Choroid plexus epithelial cell (primary cell): ENCODE results near the gene AFAP1.

ENCODE experiments used
- DNase-seq: peaks from one replicate; pipeline ENCODE4 v3.0.0-alpha.2; 2010; ENCODE audit warnings: low read depth
- H3K4me3 ChIP-seq: 2 replicates; pipeline ENCODE4 v1.5.1; 2011; ENCODE audit warnings: low read depth, mild to moderate bottlenecking, control low read depth, low read length, moderate library complexity
- TF ChIP-seq, protein P1 (sequence below): conservative IDR thresholded peaks from 2 replicates; pipeline ENCODE4 v1.5.1; 2011; ENCODE audit warnings: low read depth, mild to moderate bottlenecking, control low read depth, inconsistent platforms, low read length, moderate library complexity

AFAP1 gene

DNA sequence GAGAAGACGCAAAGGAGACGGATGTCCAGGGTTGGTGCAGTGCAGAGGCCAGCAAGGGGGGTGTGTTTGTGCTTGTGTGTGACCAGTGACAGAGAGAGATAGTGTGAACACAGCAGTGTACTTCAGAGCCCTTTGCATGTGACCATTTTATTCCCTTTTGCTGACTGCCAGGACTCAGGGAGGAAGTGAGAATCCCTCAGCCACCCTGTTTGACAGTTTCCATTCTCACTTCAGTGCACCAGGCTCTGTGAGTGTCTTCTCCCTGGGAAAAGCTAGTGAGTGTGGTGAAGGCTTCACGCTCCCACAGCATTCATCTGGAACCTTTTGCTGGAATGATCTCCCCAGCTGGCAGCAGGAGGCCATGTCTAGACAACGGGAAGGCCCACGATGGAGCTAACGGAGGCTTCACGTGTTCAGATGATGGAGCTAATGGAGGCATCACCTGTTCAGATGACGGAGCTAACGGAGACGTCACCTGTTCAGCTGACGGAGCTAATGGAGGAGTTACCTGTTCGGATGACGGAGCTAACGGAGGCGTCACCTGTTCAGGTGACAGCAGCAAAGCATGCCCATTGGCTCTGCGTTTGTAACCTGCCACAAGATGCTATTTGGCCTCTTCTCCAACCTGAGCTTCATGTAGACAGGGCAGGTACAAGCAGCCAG lies 195.4 kb downstream of the AFAP1 start:
- no peak overlapping the region for H3K4me3 ChIP-seq
- no peak for DNase-seq
- TF ChIP-seq, protein P1, sequence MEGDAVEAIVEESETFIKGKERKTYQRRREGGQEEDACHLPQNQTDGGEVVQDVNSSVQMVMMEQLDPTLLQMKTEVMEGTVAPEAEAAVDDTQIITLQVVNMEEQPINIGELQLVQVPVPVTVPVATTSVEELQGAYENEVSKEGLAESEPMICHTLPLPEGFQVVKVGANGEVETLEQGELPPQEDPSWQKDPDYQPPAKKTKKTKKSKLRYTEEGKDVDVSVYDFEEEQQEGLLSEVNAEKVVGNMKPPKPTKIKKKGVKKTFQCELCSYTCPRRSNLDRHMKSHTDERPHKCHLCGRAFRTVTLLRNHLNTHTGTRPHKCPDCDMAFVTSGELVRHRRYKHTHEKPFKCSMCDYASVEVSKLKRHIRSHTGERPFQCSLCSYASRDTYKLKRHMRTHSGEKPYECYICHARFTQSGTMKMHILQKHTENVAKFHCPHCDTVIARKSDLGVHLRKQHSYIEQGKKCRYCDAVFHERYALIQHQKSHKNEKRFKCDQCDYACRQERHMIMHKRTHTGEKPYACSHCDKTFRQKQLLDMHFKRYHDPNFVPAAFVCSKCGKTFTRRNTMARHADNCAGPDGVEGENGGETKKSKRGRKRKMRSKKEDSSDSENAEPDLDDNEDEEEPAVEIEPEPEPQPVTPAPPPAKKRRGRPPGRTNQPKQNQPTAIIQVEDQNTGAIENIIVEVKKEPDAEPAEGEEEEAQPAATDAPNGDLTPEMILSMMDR: no peak

DNA sequence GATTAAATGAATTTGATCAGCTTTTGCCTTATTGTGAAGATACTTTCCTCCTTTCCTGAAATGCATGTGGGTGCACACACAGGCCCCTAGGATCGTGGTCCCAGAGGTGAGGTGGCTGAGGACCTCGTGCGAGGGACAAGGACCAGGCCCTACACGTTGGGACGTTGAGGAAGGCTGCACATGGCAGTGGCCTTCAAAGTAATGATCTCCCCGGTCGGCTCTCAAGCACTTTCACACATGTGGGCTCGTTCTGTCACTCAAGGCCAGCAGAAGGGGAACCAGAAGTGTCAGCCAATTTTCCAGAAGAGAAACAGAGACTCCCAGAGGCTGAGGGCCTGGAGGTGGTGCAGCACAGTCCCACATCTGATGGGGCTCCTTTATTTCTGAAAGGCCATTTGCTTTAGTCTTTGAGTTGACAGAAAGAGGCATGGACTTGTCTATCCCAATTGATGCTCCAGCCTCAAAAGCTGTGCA lies 196.8 kb downstream of the AFAP1 start:
- TF ChIP-seq, protein P1: no peak
- no peak for DNase-seq
- no peak overlapping the region for H3K4me3 ChIP-seq

- TF ChIP-seq, protein P1: no peak
These were observed 197.5 kb downstream of the AFAP1 start for GRCh38 chr4:7741946-7742806.

GRCh38 chr4:7740866-7741525 lies 198.7 kb downstream of the AFAP1 start:
- no peak overlapping the region for H3K4me3 ChIP-seq
- no peak for DNase-seq
- TF ChIP-seq, protein P1: no peak

More at GRCh38 chr4:7741946-7742806, 197.5 kb downstream of the AFAP1 start:
- no peak overlapping the region for H3K4me3 ChIP-seq
- DNase-seq: no peak

- no peak overlapping the region for H3K4me3 ChIP-seq
- no peak for DNase-seq
- TF ChIP-seq, protein P1: no peak
These were observed 199.5 kb downstream of the AFAP1 start for GRCh38 chr4:7739918-7740865.
